ENCODE measurements around the gene DIPK1B. TPM values are rescaled to one million over a fixed set of nuclear protein-coding genes. Genes with fewer than 3 reads are reported as not detected.
"Not testable (repeated sequence)": the region's sequence is repeated elsewhere in the genome, so short reads cannot be mapped to it uniquely, and the experiment has no call there.

Gene DIPK1B
- total RNA-seq, 4 donors from 2014 or later, result 7.8 to 24.4 (median 11.2) TPM

DNA sequence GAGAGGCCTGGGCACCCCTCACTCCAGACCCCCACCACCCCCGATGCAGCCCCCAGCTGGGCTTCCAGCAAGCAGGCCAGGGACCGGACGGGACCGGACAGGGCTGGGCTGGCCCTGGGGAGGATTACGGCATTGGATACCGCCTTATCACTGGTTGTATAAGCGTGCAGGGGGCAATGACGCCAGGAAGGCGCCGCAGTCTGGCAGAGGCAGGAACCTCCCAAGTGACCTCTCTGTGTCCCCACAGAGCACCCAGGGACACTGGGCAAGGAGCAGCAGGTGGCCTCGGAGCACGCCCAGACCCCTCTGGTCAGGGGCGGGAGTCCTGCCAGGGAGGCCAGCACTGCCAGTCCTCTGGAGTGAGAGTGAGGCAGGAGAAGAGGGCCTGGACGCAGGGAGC, 52.7 kb downstream of the DIPK1B start:
- Histone ChIP-seq H3K9me3 (no peaks in the 10 kb centered on the region), H3K27me3 (peaks cover 65% of the 10 kb centered on the region), H3K4me3 (no peak overlapping the region), H3K4me1 (peaks cover 0 to 14% (median 0%) of the 10 kb centered on the region in 3 donors), H3K36me3 (no peaks in the 10 kb centered on the region), H3K27ac (no peak overlapping the region)
- no peak for ATAC-seq
- no peak for TF ChIP-seq POLR2AphosphoS5 (IDR thresholded peaks at IDR 0.05)
- TF ChIP-seq POLR2A (IDR thresholded peaks at IDR 0.05), result no peak
- TF ChIP-seq EP300 (IDR thresholded peaks at IDR 0.05), result no peak
- TF ChIP-seq CTCF (IDR thresholded peaks at IDR 0.05), result no peak
- WGBS, 2 donors (ENCODE audit: low coverage in 1 of 2), result 80 to 100% methylated on average over 1 of the region's 14 CpGs

GRCh38 chr9:136765745-136766409, 53.5 kb downstream of the DIPK1B start:
- ATAC-seq, H3K4me3 ChIP-seq, H3K27ac ChIP-seq, H3K36me3 ChIP-seq, H3K9me3 ChIP-seq: not testable (repeated sequence)
- peaks cover 0 to 14% (median 0%) of the 10 kb centered on the region in 3 donors for H3K4me1 ChIP-seq
- peaks cover 58% of the 10 kb centered on the region for H3K27me3 ChIP-seq
- WGBS, 2 donors (ENCODE audit: low coverage in 1 of 2), result 76 to 80% methylated on average over 9 to 12 of the region's 14 CpGs

GRCh38 chr9:136766410-136767120, 54.2 kb downstream of the DIPK1B start:
- H3K27me3 ChIP-seq, result peaks cover 56% of the 10 kb centered on the region
- H3K27ac ChIP-seq, H3K4me3 ChIP-seq, H3K9me3 ChIP-seq, ATAC-seq, H3K36me3 ChIP-seq: not testable (repeated sequence)
- peaks cover 0 to 11% (median 0%) of the 10 kb centered on the region in 3 donors for H3K4me1 ChIP-seq
- TF ChIP-seq CTCF (IDR thresholded peaks at IDR 0.05), result peak in 2 of 4 experiments; percentile 16 to 35
- WGBS, 2 donors (ENCODE audit: low coverage in 1 of 2), result 79 to 95% methylated on average over 6 to 10 of the region's 18 CpGs

- peaks cover 25% of the 10 kb centered on the region for H3K27me3 ChIP-seq
- H3K9me3 ChIP-seq, result peaks cover 0 to 3% (median 0%) of the 10 kb centered on the region in 3 donors
- no peaks in the 10 kb centered on the region for H3K36me3 ChIP-seq
- WGBS, 2 donors (ENCODE audit: low coverage in 1 of 2), result 20% methylated on average over 1 of the region's 16 CpGs; no CpG with 5 or more reads in 1 of the 2 donors
- H3K4me3 ChIP-seq, result no peak overlapping the region
- no peak for TF ChIP-seq POLR2A (IDR thresholded peaks at IDR 0.05)
- TF ChIP-seq CTCF (IDR thresholded peaks at IDR 0.05), result peak in 3 of 4 experiments; percentile 13 to 62 (median 38)
- no peak for TF ChIP-seq POLR2AphosphoS5 (IDR thresholded peaks at IDR 0.05)
- TF ChIP-seq EP300 (IDR thresholded peaks at IDR 0.05), result no peak
- H3K27ac ChIP-seq, result no peak overlapping the region
- no peak for ATAC-seq
- peaks cover 0 to 4% (median 0%) of the 10 kb centered on the region in 3 donors for H3K4me1 ChIP-seq
Observed at GRCh38 chr9:136769710-136770191, 57.4 kb downstream of the DIPK1B start.

DNA sequence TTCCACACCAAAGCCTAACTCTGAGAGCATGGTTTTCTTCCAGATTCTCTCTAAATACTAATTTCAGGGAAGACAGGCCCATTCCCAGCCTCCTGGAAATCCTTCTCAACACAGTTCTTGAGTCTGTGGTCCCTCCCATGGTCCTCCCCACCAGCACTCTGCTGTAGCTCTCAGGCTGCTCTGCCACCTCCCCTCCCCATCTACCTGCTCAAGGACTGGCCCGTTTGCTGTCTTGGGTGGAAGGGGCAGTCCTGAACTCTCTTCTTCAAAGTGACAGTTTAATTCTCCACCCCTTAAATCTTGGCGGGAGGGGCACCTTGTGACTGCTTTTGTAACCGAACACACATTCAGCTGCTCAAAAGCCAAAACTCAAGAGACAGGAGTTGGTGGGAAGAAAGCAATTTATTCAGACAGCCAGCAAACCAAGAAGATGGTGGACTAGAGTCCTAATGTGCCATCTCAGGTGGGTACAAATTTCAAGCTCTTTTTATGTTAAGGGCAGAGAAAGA, 59.6 kb downstream of the DIPK1B start:
- no peak for ATAC-seq
- Histone ChIP-seq H3K4me1 (peaks cover 0 to 4% (median 0%) of the 10 kb centered on the region in 3 donors), H3K4me3 (no peak overlapping the region), H3K27me3 (peaks cover 13% of the 10 kb centered on the region), H3K36me3 (no peaks in the 10 kb centered on the region), H3K27ac (no peak overlapping the region), H3K9me3 (peaks cover 0 to 3% (median 0%) of the 10 kb centered on the region in 3 donors)
- 43 to 100% methylated on average over 1 to 3 of the region's 3 CpGs for WGBS, 2 donors (ENCODE audit: low coverage in 1 of 2)
- TF ChIP-seq POLR2A (IDR thresholded peaks at IDR 0.05), result no peak
- no peak for TF ChIP-seq EP300 (IDR thresholded peaks at IDR 0.05)
- TF ChIP-seq POLR2AphosphoS5 (IDR thresholded peaks at IDR 0.05), result no peak
- TF ChIP-seq CTCF (IDR thresholded peaks at IDR 0.05), result no peak
